LNCAP (cell line): ENCODE results near the gene EPB42.

ENCODE experiments used
- CTCF ChIP-seq: fragments of 450-650 bp; IDR thresholded peaks from 2 replicates; pipeline ENCODE4 v1.5.1; 2017; ENCODE audit warnings: mild to moderate bottlenecking

Gene EPB42

GRCh38 chr15:43249699-43250203 lies 28.9 kb upstream of the EPB42 start:
- no peak for TF ChIP-seq CTCF

- no peak for TF ChIP-seq CTCF
Observed at GRCh38 chr15:43249236-43249635, 28.4 kb upstream of the EPB42 start.

- TF ChIP-seq CTCF, result no peak
Observed at GRCh38 chr15:43246261-43246774, 25.5 kb upstream of the EPB42 start.

GRCh38 chr15:43244092-43244491 lies 23.3 kb upstream of the EPB42 start:
- no peak for TF ChIP-seq CTCF

- no peak for TF ChIP-seq CTCF
Observed at GRCh38 chr15:43243020-43243645, 22.3 kb upstream of the EPB42 start.

- no peak for TF ChIP-seq CTCF
Observed at GRCh38 chr15:43242616-43243015, 21.8 kb upstream of the EPB42 start.

- no peak for TF ChIP-seq CTCF
Observed at GRCh38 chr15:43241100-43241499, 20.3 kb upstream of the EPB42 start.
